HuH-7.5 (cell line): ENCODE results near the gene RASAL1.

Experiments
- DNase-seq: peaks from one replicate; pipeline ENCODE4 v3.0.0; 2011; ENCODE audit warnings: low spot score

Gene RASAL1

GRCh38 chr12:113135178-113136127, at the start of gene RASAL1:
RASAL1 (minus strand) TSS chr12:113135761; CDS start chr12:113135462, 299 bp downstream.
- DNase-seq = no peak

- DNase-seq = peak; percentile 91
Observed at GRCh38 chr12:113184900-113185179, 49.3 kb upstream of the RASAL1 start.

- DNase-seq = no peak
Observed at GRCh38 chr12:113184098-113184899, 48.7 kb upstream of the RASAL1 start.

GRCh38 chr12:113183030-113183589, 47.5 kb upstream of the RASAL1 start:
- DNase-seq = no peak

GRCh38 chr12:113181975-113182374, 46.4 kb upstream of the RASAL1 start:
- DNase-seq = no peak

GRCh38 chr12:113180333-113180732, 44.8 kb upstream of the RASAL1 start:
- DNase-seq = no peak

GRCh38 chr12:113179023-113179422, 43.5 kb upstream of the RASAL1 start:
- no peak for DNase-seq

GRCh38 chr12:113174461-113175384, 39.2 kb upstream of the RASAL1 start:
- DNase-seq = peak; percentile 89

GRCh38 chr12:113173081-113173698, 37.6 kb upstream of the RASAL1 start:
- no peak for DNase-seq

- DNase-seq = no peak
Observed at GRCh38 chr12:113172185-113172584, 36.6 kb upstream of the RASAL1 start.

- DNase-seq = no peak
Observed at GRCh38 chr12:113171543-113171942, 36.0 kb upstream of the RASAL1 start.

GRCh38 chr12:113170926-113171325, 35.4 kb upstream of the RASAL1 start:
- no peak for DNase-seq

- DNase-seq = no peak
Observed at GRCh38 chr12:113170457-113170856, 34.9 kb upstream of the RASAL1 start.

- peak; percentile 5 for DNase-seq
Observed at GRCh38 chr12:113169697-113170096, 34.1 kb upstream of the RASAL1 start.

- DNase-seq = no peak
Observed at GRCh38 chr12:113167868-113168267, 32.3 kb upstream of the RASAL1 start.

- DNase-seq = no peak
Observed at GRCh38 chr12:113165521-113166450, 30.2 kb upstream of the RASAL1 start.

GRCh38 chr12:113164014-113164413, 28.5 kb upstream of the RASAL1 start:
- no peak for DNase-seq

GRCh38 chr12:113163030-113163360, 27.4 kb upstream of the RASAL1 start:
- no peak for DNase-seq

- DNase-seq = no peak
Observed at GRCh38 chr12:113162102-113163029, 26.8 kb upstream of the RASAL1 start.
